ENCODE results near the gene C2CD2. TPM values are rescaled to one million over a fixed set of nuclear protein-coding genes. Genes with fewer than 3 reads are reported as not detected.

The C2CD2 gene
- total RNA-seq, 2 experiments from 2014 or later = 4.5 to 5.9 TPM

DNA sequence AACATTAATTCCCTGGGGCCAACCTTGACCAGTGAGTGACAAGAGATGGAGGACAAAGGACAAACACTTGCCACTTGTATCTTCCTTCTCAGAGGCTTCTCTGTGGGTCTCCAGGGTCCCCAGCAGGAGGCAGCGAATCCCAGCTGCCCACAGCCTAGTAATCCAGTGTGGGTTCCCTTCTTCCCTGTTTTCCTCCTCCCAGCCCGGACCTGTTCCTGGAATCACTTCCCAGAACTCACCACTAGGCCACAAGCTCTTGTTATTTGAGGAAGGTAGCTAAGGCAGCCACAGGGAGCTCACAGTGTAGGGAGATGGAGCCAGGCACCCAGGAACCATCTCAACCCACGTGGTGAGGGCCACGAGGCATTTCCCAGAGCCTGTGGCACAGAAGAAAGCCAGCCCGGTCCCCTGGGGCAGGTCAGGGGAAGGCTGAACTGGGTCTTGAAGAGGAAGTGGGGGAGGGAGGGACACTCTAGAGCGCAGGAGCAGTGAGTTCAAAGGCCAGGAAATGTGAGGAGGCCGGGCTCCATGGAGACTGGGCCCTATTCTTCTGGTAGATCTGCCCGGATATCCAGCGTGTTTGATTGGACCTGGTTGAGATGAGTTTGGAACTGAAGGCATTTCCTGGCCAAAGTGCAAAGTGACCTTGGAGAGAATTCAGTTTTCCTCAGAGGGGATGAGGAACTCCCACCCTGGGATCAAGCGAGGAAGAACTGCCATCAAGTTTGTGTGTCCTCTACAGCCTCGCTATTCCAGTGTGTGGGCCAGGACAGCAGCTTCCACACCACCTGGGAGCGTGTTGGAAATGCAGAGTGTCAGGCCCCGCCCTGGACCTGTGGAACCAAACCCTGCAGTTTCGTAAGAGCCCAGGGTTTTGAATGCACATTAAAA, 20.3 kb upstream of the C2CD2 start:
- no peaks in the 10 kb centered on the region for H4K20me1 ChIP-seq (ENCODE audit: insufficient read depth, low read length)
- no peaks in the 10 kb centered on the region for H3K36me3 ChIP-seq (ENCODE audit: insufficient read depth, low read length)
- H3K4me3 ChIP-seq (ENCODE audit: low read depth, low read length, poor library complexity, severe bottlenecking) = no peak overlapping the region
- ChIA-PET POLR2A (interaction anchor here (0.6 to 1.0 kb wide), 2 partner anchors 9 to 286 kb away, joined by 3 to 4 read pairs; no protein-coding TSS in a partner anchor), CTCF (ENCODE audit: unreplicated experiment) (no interaction called here)
- H2AFZ ChIP-seq (ENCODE audit: low read length) = peak overlapping the region; percentile 67
- H3K4me2 ChIP-seq (ENCODE audit: low read length) = peak overlapping the region; percentile 33
- no peaks in the 10 kb centered on the region for H3K79me2 ChIP-seq (ENCODE audit: insufficient read depth, low read depth, low read length)
- no TSS peak for BruUV-seq (replicated peaks)
- H3K27ac ChIP-seq (ENCODE audit: low read depth, low read length, poor library complexity, severe bottlenecking) = no peak overlapping the region
- DNase-seq (ENCODE audit: low spot score) = peak; percentile 76
- H3K9me2 ChIP-seq (ENCODE audit: insufficient read depth, low read length) = no peaks in the 10 kb centered on the region
- intact Hi-C loops (cut with micrococcal nuclease; ENCODE audit: unreplicated experiment) = no loop called here
- TF ChIP-seq EZH2phosphoT487 (IDR thresholded peaks at IDR 0.05; ENCODE audit: borderline replicate concordance, low read depth, low read length) = no peak
- TF ChIP-seq, protein P1, sequence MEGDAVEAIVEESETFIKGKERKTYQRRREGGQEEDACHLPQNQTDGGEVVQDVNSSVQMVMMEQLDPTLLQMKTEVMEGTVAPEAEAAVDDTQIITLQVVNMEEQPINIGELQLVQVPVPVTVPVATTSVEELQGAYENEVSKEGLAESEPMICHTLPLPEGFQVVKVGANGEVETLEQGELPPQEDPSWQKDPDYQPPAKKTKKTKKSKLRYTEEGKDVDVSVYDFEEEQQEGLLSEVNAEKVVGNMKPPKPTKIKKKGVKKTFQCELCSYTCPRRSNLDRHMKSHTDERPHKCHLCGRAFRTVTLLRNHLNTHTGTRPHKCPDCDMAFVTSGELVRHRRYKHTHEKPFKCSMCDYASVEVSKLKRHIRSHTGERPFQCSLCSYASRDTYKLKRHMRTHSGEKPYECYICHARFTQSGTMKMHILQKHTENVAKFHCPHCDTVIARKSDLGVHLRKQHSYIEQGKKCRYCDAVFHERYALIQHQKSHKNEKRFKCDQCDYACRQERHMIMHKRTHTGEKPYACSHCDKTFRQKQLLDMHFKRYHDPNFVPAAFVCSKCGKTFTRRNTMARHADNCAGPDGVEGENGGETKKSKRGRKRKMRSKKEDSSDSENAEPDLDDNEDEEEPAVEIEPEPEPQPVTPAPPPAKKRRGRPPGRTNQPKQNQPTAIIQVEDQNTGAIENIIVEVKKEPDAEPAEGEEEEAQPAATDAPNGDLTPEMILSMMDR (conservative IDR thresholded peaks at IDR 0.05; ENCODE audit: low read length) = peak; percentile 56
- H3K4me1 ChIP-seq (ENCODE audit: insufficient read depth, low read length, poor library complexity, severe bottlenecking) = peaks cover 12% of the 10 kb centered on the region
- H3K9me3 ChIP-seq (ENCODE audit: low read length) = peaks cover 2% of the 10 kb centered on the region

DNA sequence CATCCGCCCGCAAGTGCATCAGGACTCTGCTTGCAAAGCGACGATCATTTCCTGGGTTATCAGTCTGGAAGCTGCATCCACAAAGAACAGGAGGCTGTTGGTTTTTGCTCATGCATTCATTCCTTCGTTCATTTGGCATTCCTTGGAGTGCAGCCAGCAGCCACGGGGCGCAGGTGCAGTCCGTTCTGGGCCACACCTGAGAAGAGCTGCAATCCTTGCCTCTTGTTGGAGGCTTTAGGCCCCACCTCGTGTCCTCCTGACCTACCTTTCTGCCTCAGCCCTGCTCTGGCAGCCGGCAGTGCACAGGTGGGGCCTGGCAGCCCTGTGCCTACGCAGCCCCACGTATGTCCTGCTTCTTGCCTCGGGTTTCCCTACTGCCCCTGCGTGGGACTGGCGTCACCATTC, 19.6 kb upstream of the C2CD2 start:
- Histone ChIP-seq H3K36me3 (ENCODE audit: insufficient read depth, low read length) (no peaks in the 10 kb centered on the region), H4K20me1 (ENCODE audit: insufficient read depth, low read length) (no peaks in the 10 kb centered on the region), H3K9me2 (ENCODE audit: insufficient read depth, low read length) (no peaks in the 10 kb centered on the region), H3K4me3 (ENCODE audit: low read depth, low read length, poor library complexity, severe bottlenecking) (no peak overlapping the region), H3K9me3 (ENCODE audit: low read length) (no peaks in the 10 kb centered on the region), H3K4me2 (ENCODE audit: low read length) (no peak overlapping the region), H3K4me1 (ENCODE audit: insufficient read depth, low read length, poor library complexity, severe bottlenecking) (peaks cover 17% of the 10 kb centered on the region), H3K27ac (ENCODE audit: low read depth, low read length, poor library complexity, severe bottlenecking) (no peak overlapping the region), H3K79me2 (ENCODE audit: insufficient read depth, low read depth, low read length) (no peaks in the 10 kb centered on the region), H2AFZ (ENCODE audit: low read length) (peak overlapping the region; percentile 67; the same call in 1 of the 2 replicates)
- BruUV-seq (replicated peaks) = no TSS peak
- TF ChIP-seq, protein P1 (conservative IDR thresholded peaks at IDR 0.05; ENCODE audit: low read length) = no peak
- no peak for TF ChIP-seq EZH2phosphoT487 (IDR thresholded peaks at IDR 0.05; ENCODE audit: borderline replicate concordance, low read depth, low read length)
- ChIA-PET CTCF (ENCODE audit: unreplicated experiment) (no interaction called here), POLR2A (interaction anchor here (1.0 kb wide), 1 partner anchor 10 kb away, joined by 4 read pairs; no protein-coding TSS in a partner anchor)
- DNase-seq (ENCODE audit: low spot score) = no peak
- intact Hi-C loops (cut with micrococcal nuclease; ENCODE audit: unreplicated experiment) = no loop called here
